GM10847 (cell line): Measurements from ENCODE around the gene TBC1D32.

Source experiments
- POLR2A ChIP-seq: IDR thresholded peaks from 2 replicates; pipeline ENCODE4 v1.6.1; 2011; ENCODE audit not compliant: insufficient read length; ENCODE audit errors: extremely low read depth

TBC1D32 gene

GRCh38 chr6:121263742-121264141, 70.5 kb downstream of the TBC1D32 start:
- TF ChIP-seq POLR2A, result no peak

- TF ChIP-seq POLR2A, result no peak
Measured at GRCh38 chr6:121260651-121261102, 73.6 kb downstream of the TBC1D32 start.

GRCh38 chr6:121247386-121247785, 86.9 kb downstream of the TBC1D32 start:
- TF ChIP-seq POLR2A, result no peak

GRCh38 chr6:121242386-121242785, 91.9 kb downstream of the TBC1D32 start:
- no peak for TF ChIP-seq POLR2A

GRCh38 chr6:121237859-121238258, 96.4 kb downstream of the TBC1D32 start:
- TF ChIP-seq POLR2A, result no peak

GRCh38 chr6:121236984-121237383, 97.3 kb downstream of the TBC1D32 start:
- no peak for TF ChIP-seq POLR2A

GRCh38 chr6:121235386-121235785, 98.9 kb downstream of the TBC1D32 start:
- no peak for TF ChIP-seq POLR2A

- TF ChIP-seq POLR2A, result no peak
Measured at GRCh38 chr6:121223930-121224329, 110.3 kb downstream of the TBC1D32 start.

GRCh38 chr6:121223212-121223611, 111.1 kb downstream of the TBC1D32 start:
- TF ChIP-seq POLR2A, result no peak

- no peak for TF ChIP-seq POLR2A
Measured at GRCh38 chr6:121222656-121223055, 111.6 kb downstream of the TBC1D32 start.

GRCh38 chr6:121216928-121217327, 117.4 kb downstream of the TBC1D32 start:
- TF ChIP-seq POLR2A, result no peak

- no peak for TF ChIP-seq POLR2A
Measured at GRCh38 chr6:121210943-121211342, 123.3 kb downstream of the TBC1D32 start.

GRCh38 chr6:121205569-121205968, 128.7 kb downstream of the TBC1D32 start:
- no peak for TF ChIP-seq POLR2A

- TF ChIP-seq POLR2A, result no peak
Measured at GRCh38 chr6:121201105-121201504, 133.2 kb downstream of the TBC1D32 start.

- no peak for TF ChIP-seq POLR2A
Measured at GRCh38 chr6:121190122-121190521, 144.2 kb downstream of the TBC1D32 start.

- TF ChIP-seq POLR2A, result no peak
Measured at GRCh38 chr6:121188356-121188755, 145.9 kb downstream of the TBC1D32 start.

GRCh38 chr6:121187833-121188200, 146.5 kb downstream of the TBC1D32 start:
- TF ChIP-seq POLR2A, result no peak
